K562 (cell line): ENCODE data around the gene ABCC6. TPM values are rescaled to one million over a fixed set of nuclear protein-coding genes. Genes with fewer than 3 reads are reported as not detected.

Experiments used
- CBFA2T3 ChIP-seq: fragments of 450-650 bp; IDR thresholded peaks from 2 replicates; pipeline ENCODE4 v1.6.1; 2017
- CEBPB ChIP-seq: fragments of 450-650 bp; IDR thresholded peaks from 2 replicates; pipeline ENCODE4 v1.6.1; 2016; ENCODE audit warnings: missing genetic modification characterization, missing compliant biosample characterization
- CTCF ChIP-seq, 3 experiments: IDR thresholded peaks in 2 of 3; conservative IDR thresholded peaks in 1 of 3; 2 replicates each; pipeline ENCODE4 v1.5.1; 2011 to 2012; ENCODE audit warnings: low read length in 3 of 3, mild to moderate bottlenecking in 3 of 3, control low read depth in 2 of 3, improper control_type of control experiment in 1 of 3, inconsistent platforms in 1 of 3, low read depth in 1 of 3, mixed read lengths in 1 of 3, moderate library complexity in 1 of 3; ENCODE audit not compliant: insufficient read depth in 2 of 3
- ELK3 ChIP-seq: fragments of 450-650 bp; formaldehyde crosslinking; IDR thresholded peaks from 2 replicates; pipeline ENCODE4 v1.4.0; 2020; ENCODE audit warnings: mild to moderate bottlenecking
- FIP1L1 ChIP-seq: fragments of 200-400 bp; formaldehyde crosslinking; IDR thresholded peaks from 2 replicates; pipeline ENCODE4 v1.6.1; 2018; ENCODE audit warnings: mild to moderate bottlenecking, low read depth, low read length; ENCODE audit not compliant: poor library complexity, severe bottlenecking
- MAX ChIP-seq: sonication (generic); formaldehyde crosslinking; IDR thresholded peaks from 2 replicates; pipeline ENCODE4 v1.9.0; 2022; ENCODE audit warnings: mild to moderate bottlenecking, missing genetic modification reagents
- MEF2D ChIP-seq: conservative IDR thresholded peaks from 2 replicates; pipeline ENCODE4 v1.6.1; 2016; ENCODE audit warnings: low read depth, missing genetic modification characterization, missing compliant biosample characterization
- MNT ChIP-seq, 2 experiments: fragments of 450-650 bp; conservative IDR thresholded peaks; 2 replicates each; pipeline ENCODE4 v1.6.1; 2017; ENCODE audit warnings: mild to moderate bottlenecking in 2 of 2, moderate library complexity in 2 of 2
- MYC ChIP-seq, 2 experiments: fragments of 250-450 bp in 1 of 2; sonication (Bioruptor Pico) in 1 of 2; IDR thresholded peaks; 2 replicates each; pipeline versions ENCODE4 v1.5.1 to v1.6.1; 2012 to 2021; ENCODE audit warnings: low read depth in 2 of 2, borderline replicate concordance in 1 of 2, improper control_type of control experiment in 1 of 2, low read length in 1 of 2, mild to moderate bottlenecking in 1 of 2, moderate library complexity in 1 of 2
- NFXL1 ChIP-seq: fragments of 450-650 bp; formaldehyde crosslinking; IDR thresholded peaks from 2 replicates; pipeline ENCODE4 v1.4.0; 2021; ENCODE audit warnings: mild to moderate bottlenecking
- PHF21A ChIP-seq: fragments of 450-650 bp; IDR thresholded peaks from 2 replicates; pipeline ENCODE4 v1.6.1; 2017; ENCODE audit warnings: low read depth, borderline replicate concordance
- POLR3G ChIP-seq: IDR thresholded peaks from 2 replicates; pipeline ENCODE4 v1.6.1; 2011; ENCODE audit not compliant: insufficient read length, insufficient replicate concordance; ENCODE audit errors: extremely low read depth
- PTBP1 ChIP-seq: fragments of 200-400 bp; formaldehyde crosslinking; IDR thresholded peaks from 2 replicates; pipeline ENCODE4 v1.6.1; 2017; ENCODE audit warnings: low read depth, low read length
- SP1 ChIP-seq: sonication (generic); formaldehyde crosslinking; IDR thresholded peaks from 2 replicates; pipeline ENCODE4 v1.8.1; 2022; ENCODE audit warnings: mild to moderate bottlenecking, missing genetic modification reagents
- ZNF436 ChIP-seq: fragments of 250-450, 450-650 bp; sonication (Bioruptor Pico); formaldehyde crosslinking; IDR thresholded peaks from 2 replicates; pipeline ENCODE4 v1.7.0; 2020; ENCODE audit warnings: mild to moderate bottlenecking
- ZNF584 ChIP-seq: fragments of 200-800 bp; sonication (Bioruptor generic); IDR thresholded peaks from 2 replicates; pipeline ENCODE4 v1.6.1; 2016; ENCODE audit warnings: low read depth, mild to moderate bottlenecking, missing genetic modification characterization, missing compliant biosample characterization
- ZNF592 ChIP-seq: fragments of 450-650 bp; IDR thresholded peaks from 2 replicates; pipeline ENCODE4 v1.6.1; 2017; ENCODE audit warnings: antibody characterized with exemption, mild to moderate bottlenecking
- polyA plus RNA-seq, 8 experiments: library from polyadenylated mRNA; depleted of rRNA in 4 of 8; stranded (reverse) in 5 of 8; unstranded in 3 of 8; fragments of >200 nt; fragmentation: Nextera tagmentation in 2 of 8; fragmentation: Illumina TruSeq in 1 of 8; extraction: Ambion mirVana in 2 of 8; extraction: Trizol in 1 of 8; gene quantifications; 2 replicates each; pipeline versions ENCODE4 v1.2.1 to v1.2.3, GENCODE V29; 2011 to 2014; ENCODE audit warnings: inconsistent platforms in 1 of 8, missing spikeins in 1 of 8
- total RNA-seq, 7 experiments: library from RNA; depleted of rRNA in 6 of 7; stranded (reverse); fragments of >200 nt in 6 of 7; fragmentation: Illumina TruSeq in 2 of 7; extraction: Trizol in 2 of 7; gene quantifications; 2 replicates each; pipeline versions ENCODE4 v1.2.1 to v1.2.3, GENCODE V29; 2011 to 2021; ENCODE audit warnings: low replicate concordance in 1 of 7

ABCC6 gene
- total and polyA plus RNA-seq, 9 of the 15 experiments (the other 6 are each of a cell fraction or from before 2014, with no cell fraction given): 0.03 to 0.46 (median 0.07) TPM; not detected in 4

- TF ChIP-seq ELK3 (CRISPR knock-in tag): no peak
- TF ChIP-seq MYC (IDR thresholded peaks at IDR 0.05; ENCODE audit: low read depth, low read length): no peak
- TF ChIP-seq MYC (CRISPR knock-in tag; IDR thresholded peaks at IDR 0.05; ENCODE audit: borderline replicate concordance, low read depth): no peak
- TF ChIP-seq FIP1L1: no peak
- TF ChIP-seq ZNF584 (CRISPR knock-in tag): peak; percentile 91
- TF ChIP-seq SP1 (CRISPR knock-in tag): no peak
- TF ChIP-seq NFXL1 (CRISPR knock-in tag): no peak
- peak; percentile 31 to 43; a peak in 1 of 4 replicates for TF ChIP-seq MNT (conservative IDR thresholded peaks at IDR 0.05)
- TF ChIP-seq POLR3G: no peak
- no peak for TF ChIP-seq PTBP1
- peak; percentile 36; the same call in 1 of the 2 replicates for TF ChIP-seq CEBPB (tag)
- TF ChIP-seq ZNF592: peak; percentile 77; the same call in 1 of the 2 replicates
- TF ChIP-seq ZNF436 (CRISPR knock-in tag): no peak
- TF ChIP-seq MAX (CRISPR knock-in tag): peak; percentile 21; the same call in 1 of the 2 replicates
- peak; percentile 95 for TF ChIP-seq CBFA2T3
- TF ChIP-seq PHF21A: no peak
- no peak for TF ChIP-seq CTCF (IDR thresholded peaks at IDR 0.05 in 2 of 3, conservative IDR thresholded peaks at IDR 0.05 in 1 of 3; ENCODE audit: insufficient read depth in 2 of 3, low read depth in 1 of 3, low read length in 3 of 3)
- TF ChIP-seq MEF2D (tag): peak; percentile 64; the same call in 1 of the 2 replicates
Measured at GRCh38 chr16:16120382-16121184, 102.7 kb downstream of the ABCC6 start (continued).
